Tibial artery (tissue), 4 donors: ENCODE measurements around the gene DROSHA.
"Not testable (repeated sequence)": the region's sequence is repeated elsewhere in the genome, so short reads cannot be mapped to it uniquely, and the experiment has no call there.

Source experiments
- DNase-seq, 2 donors: peaks; one replicate each; pipeline ENCODE4 v3.0.0-alpha.2; 2019
- H3K27ac ChIP-seq, 2 donors: fragments of 200-600 bp; sonication (generic) in 1 of 2; 1 replicate in 1 of 2; 2 replicates in 1 of 2; pipeline ENCODE4 v1.5.1; 2018 to 2019; ENCODE audit warnings: mild to moderate bottlenecking in 1 of 2
- H3K27me3 ChIP-seq, 2 donors: fragments of 200-600 bp; sonication (generic) in 1 of 2; one replicate each; pipeline versions ENCODE4 v1.5.1 to v1.6.0; 2016 to 2019
- H3K36me3 ChIP-seq, 3 donors: fragments of 200-600 bp; sonication (generic) in 2 of 3; one replicate each; pipeline ENCODE4 v1.5.1; 2016 to 2019; ENCODE audit warnings: mild to moderate bottlenecking in 2 of 3
- H3K4me1 ChIP-seq, 4 donors: fragments of 200-600 bp; sonication (generic) in 2 of 4; 1 replicate in 3 of 4; 2 replicates in 1 of 4; pipeline ENCODE4 v1.5.1; 2016 to 2019
- H3K4me3 ChIP-seq, 2 donors: fragments of 200-600 bp; sonication (generic) in 1 of 2; 1 replicate in 1 of 2; 2 replicates in 1 of 2; pipeline ENCODE4 v1.5.1; 2018 to 2019; ENCODE audit warnings: mild to moderate bottlenecking in 2 of 2
- H3K9me3 ChIP-seq, 3 donors: fragments of 200-600 bp; sonication (generic) in 1 of 3; one replicate each; pipeline ENCODE4 v1.5.1; 2016 to 2019
- CTCF ChIP-seq, 2 experiments: fragments of 200-600 bp in 1 of 2; fragments of 450-650 bp in 1 of 2; IDR thresholded peaks; one replicate each; pipeline ENCODE4 v1.5.1; 2017 to 2019; ENCODE audit warnings: antibody characterized with exemption in 2 of 2, mild to moderate bottlenecking in 1 of 2, moderate library complexity in 1 of 2
- intact Hi-C: fragments of 100-400 bp; cut with DNase I; formaldehyde crosslinking; loops from one replicate; pipeline ENCODE4 v1.15.0; 2023; ENCODE audit warnings: low total_unique reads

The DROSHA gene

GRCh38 chr5:31573494-31574142, 41.7 kb upstream of the DROSHA start:
- intact Hi-C loops, result no loop called here
- no peaks in the 10 kb centered on the region for H3K4me1 ChIP-seq

GRCh38 chr5:31569068-31569467, 37.2 kb upstream of the DROSHA start:
- no peak for TF ChIP-seq CTCF (IDR thresholded peaks at IDR 0.05)
- Histone ChIP-seq H3K9me3 (no peaks in the 10 kb centered on the region), H3K4me1 (no peaks in the 10 kb centered on the region), H3K27me3 (no peaks in the 10 kb centered on the region), H3K36me3 (no peaks in the 10 kb centered on the region), H3K4me3 (no peak overlapping the region), H3K27ac (no peak overlapping the region)
- intact Hi-C loops, result no loop called here
- no peak for DNase-seq

More at GRCh38 chr5:31573494-31574142, 41.7 kb upstream of the DROSHA start:
- Histone ChIP-seq H3K9me3 (no peaks in the 10 kb centered on the region), H3K36me3 (no peaks in the 10 kb centered on the region), H3K27me3 (no peaks in the 10 kb centered on the region), H3K27ac (no peak overlapping the region), H3K4me3 (no peak overlapping the region)
- TF ChIP-seq CTCF (IDR thresholded peaks at IDR 0.05), result no peak
- no peak for DNase-seq

- H3K36me3 ChIP-seq, result no peaks in the 10 kb centered on the region
- no peaks in the 10 kb centered on the region for H3K9me3 ChIP-seq
- H3K4me3 ChIP-seq, result no peak overlapping the region
- H3K4me1 ChIP-seq, result peaks cover 0 to 5% (median under 1%) of the 10 kb centered on the region in 4 donors
- H3K27ac ChIP-seq, result no peak overlapping the region
- no peaks in the 10 kb centered on the region for H3K27me3 ChIP-seq
- intact Hi-C loops, result no loop called here
- DNase-seq, result no peak
- TF ChIP-seq CTCF (IDR thresholded peaks at IDR 0.05), result no peak
Measured at GRCh38 chr5:31568302-31568835, 36.5 kb upstream of the DROSHA start.

GRCh38 chr5:31566362-31566761, 34.5 kb upstream of the DROSHA start:
- peaks cover 0 to 14% (median 3%) of the 10 kb centered on the region in 4 donors for H3K4me1 ChIP-seq
- intact Hi-C loops, H3K9me3 ChIP-seq, DNase-seq, H3K4me3 ChIP-seq, H3K27ac ChIP-seq, H3K36me3 ChIP-seq, H3K27me3 ChIP-seq: not testable (repeated sequence)

GRCh38 chr5:31563216-31563615, 31.3 kb upstream of the DROSHA start:
- no peaks in the 10 kb centered on the region for H3K36me3 ChIP-seq
- H3K9me3 ChIP-seq, result no peaks in the 10 kb centered on the region
- DNase-seq, result no peak
- H3K27ac ChIP-seq, result no peak overlapping the region
- intact Hi-C loops, result no loop called here
- no peaks in the 10 kb centered on the region for H3K27me3 ChIP-seq
- no peak overlapping the region for H3K4me3 ChIP-seq
- peaks cover 0 to 14% (median 3%) of the 10 kb centered on the region in 4 donors for H3K4me1 ChIP-seq
- no peak for TF ChIP-seq CTCF (IDR thresholded peaks at IDR 0.05)

- no peaks in the 10 kb centered on the region for H3K9me3 ChIP-seq
- H3K4me3 ChIP-seq, result no peak overlapping the region
- intact Hi-C loops, result no loop called here
- H3K4me1 ChIP-seq, result peaks cover 0 to 14% (median 3%) of the 10 kb centered on the region in 4 donors
- no peak for TF ChIP-seq CTCF (IDR thresholded peaks at IDR 0.05)
- peaks cover 0 to 9% (median 0%) of the 10 kb centered on the region in 3 donors for H3K36me3 ChIP-seq
- H3K27ac ChIP-seq, result no peak overlapping the region
- DNase-seq, result no peak
- H3K27me3 ChIP-seq, result no peaks in the 10 kb centered on the region
Measured at GRCh38 chr5:31561946-31562345, 30.1 kb upstream of the DROSHA start.
